Hematopoietic multipotent progenitor cell treated with erythropoietin and hydrocortisone succinate and interleukin-3 and kit ligand, for 15 days (in vitro differentiated cells): ENCODE results near the gene AIFM2.
"Not testable (repeated sequence)": the region's sequence is repeated elsewhere in the genome, so short reads cannot be mapped to it uniquely, and the experiment has no call there.

Experiments used
- DNase-seq: peaks from one replicate; pipeline ENCODE4 v3.0.0-alpha.2; 2015; ENCODE audit warnings: low spot score

The AIFM2 gene

GRCh38 chr10:70090951-70091350, 41.7 kb downstream of the AIFM2 start:
- DNase-seq = no peak

- no peak for DNase-seq
Observed at GRCh38 chr10:70090013-70090412, 42.6 kb downstream of the AIFM2 start.

GRCh38 chr10:70088308-70088698, 44.3 kb downstream of the AIFM2 start:
- DNase-seq = no peak

GRCh38 chr10:70087616-70088307, 44.9 kb downstream of the AIFM2 start:
- DNase-seq = no peak

- no peak for DNase-seq
Observed at GRCh38 chr10:70085975-70086613, 46.5 kb downstream of the AIFM2 start.

GRCh38 chr10:70084189-70084588, 48.4 kb downstream of the AIFM2 start:
- DNase-seq = no peak

- not testable (repeated sequence) for DNase-seq
Observed at GRCh38 chr10:70080789-70081188, 51.8 kb downstream of the AIFM2 start.

- no peak for DNase-seq
Observed at GRCh38 chr10:70078937-70079336, 53.7 kb downstream of the AIFM2 start.

- DNase-seq = no peak
Observed at GRCh38 chr10:70078329-70078728, 54.3 kb downstream of the AIFM2 start.

- no peak for DNase-seq
Observed at GRCh38 chr10:70074971-70075370, 57.7 kb downstream of the AIFM2 start.

GRCh38 chr10:70074165-70074564, 58.5 kb downstream of the AIFM2 start:
- no peak for DNase-seq

GRCh38 chr10:70070834-70071233, 61.8 kb downstream of the AIFM2 start:
- DNase-seq = no peak

- no peak for DNase-seq
Observed at GRCh38 chr10:70069346-70069745, 63.3 kb downstream of the AIFM2 start.

- no peak for DNase-seq
Observed at GRCh38 chr10:70068925-70069324, 63.7 kb downstream of the AIFM2 start.

GRCh38 chr10:70067586-70067985, 65.0 kb downstream of the AIFM2 start:
- DNase-seq = no peak

- DNase-seq = no peak
Observed at GRCh38 chr10:70066190-70066589, 66.4 kb downstream of the AIFM2 start.

GRCh38 chr10:70064486-70064885, 68.1 kb downstream of the AIFM2 start:
- DNase-seq = no peak

GRCh38 chr10:70063418-70064098, 69.1 kb downstream of the AIFM2 start:
- DNase-seq = no peak
